HCT116 (cell line): ENCODE measurements around the gene GLDC. TPM values are rescaled to one million over a fixed set of nuclear protein-coding genes. Genes with fewer than 3 reads are reported as not detected.

Experiments used
- ATAC-seq: fragments of 200-7000 bp; cut with Tn5 transposase; 2 replicates; pipeline ENCODE4 v1.9.1; 2020; ENCODE audit warnings: mild to moderate bottlenecking, moderate library complexity
- BruUV-seq: library from RNA; stranded (reverse); fragments of 400-500 nt; replicated peaks from 2 replicates; lab custom pipeline; 2021; lab: Mats Ljungman, UMichigan
- CTCF ChIA-PET: fragments of 300-600 bp; sonication (Branson Sonifier 250); formaldehyde crosslinking; loops from one replicate; lab custom pipeline; 2021; ENCODE audit warnings: antibody characterized with exemption; lab: Charles Lee
- POLR2A ChIA-PET: fragments of 300-600, 350-600 bp; sonication (Branson Sonifier 250); formaldehyde crosslinking; loops from one replicate; lab custom pipeline; 2021; ENCODE audit warnings: antibody characterized with exemption; lab: Charles Lee
- RAD21 ChIA-PET, 2 experiments: fragments of 300-600 bp; sonication (Branson Sonifier 250); formaldehyde crosslinking; loops; one replicate each; lab custom pipeline; 2023; ENCODE audit warnings: low total read pairs in 2 of 2; ENCODE audit not compliant: uncharacterized antibody in 2 of 2, unreplicated experiment in 2 of 2, low non-redundant PET in 1 of 2; lab: Charles Lee
- DNase-seq: peaks from one replicate; pipeline ENCODE4 v3.0.0-alpha.2; 2010; ENCODE audit warnings: low read depth, low spot score
- H2AFZ ChIP-seq: fragments of 200-600 bp; shearing (Covaris generic), sonication (generic); 2 replicates; pipeline ENCODE4 v1.6.1; 2017; ENCODE audit warnings: low read depth, mixed run types, mixed read lengths, antibody characterized with exemption, low read length; ENCODE audit not compliant: poor library complexity, severe bottlenecking
- H3K27ac ChIP-seq: 2 replicates; pipeline ENCODE4 v1.5.1; 2012; ENCODE audit warnings: low read depth, low read length
- H3K27me3 ChIP-seq: fragments of 200-600 bp; sonication (generic); 2 replicates; pipeline ENCODE4 v1.6.1; 2016; ENCODE audit warnings: mixed run types, low read length, mixed read lengths; ENCODE audit not compliant: insufficient read depth
- H3K36me3 ChIP-seq, 2 experiments: fragments of 200-500 bp in 1 of 2; fragments of 200-600 bp in 1 of 2; sonication (Bioruptor generic) in 1 of 2; sonication (generic) in 1 of 2; 2 replicates each; pipeline versions ENCODE4 v1.5.1 to v1.6.1; 2014 to 2016; ENCODE audit warnings: low read length in 2 of 2, inconsistent platforms in 1 of 2, mixed read lengths in 1 of 2, mixed run types in 1 of 2; ENCODE audit not compliant: insufficient read depth in 2 of 2, control insufficient read depth in 1 of 2
- H3K4me1 ChIP-seq, 2 experiments: fragments of 200-600 bp in 1 of 2; sonication (generic) in 1 of 2; 2 replicates each; pipeline versions ENCODE4 v1.5.1 to v1.6.1; 2012 to 2017; ENCODE audit warnings: low read length in 2 of 2, inconsistent platforms in 1 of 2, mild to moderate bottlenecking in 1 of 2, mixed read lengths in 1 of 2, mixed run types in 1 of 2, moderate library complexity in 1 of 2; ENCODE audit not compliant: insufficient read depth in 2 of 2, control insufficient read depth in 1 of 2
- H3K4me2 ChIP-seq: fragments of 200-600 bp; sonication (generic); 2 replicates; pipeline ENCODE4 v1.6.1; 2017; ENCODE audit warnings: mixed run types, low read length, mixed read lengths
- H3K4me3 ChIP-seq, 2 experiments: fragments of 200-600 bp in 1 of 2; sonication (generic) in 1 of 2; replicated peaks in 1 of 2; 2 replicates each; pipeline ENCODE4 v1.5.1; 2011 to 2016; ENCODE audit warnings: low read length in 2 of 2, control low read depth in 1 of 2, low read depth in 1 of 2, mild to moderate bottlenecking in 1 of 2, mixed read lengths in 1 of 2, mixed run types in 1 of 2
- H3K79me2 ChIP-seq: fragments of 200-600 bp; sonication (generic); 2 replicates; pipeline ENCODE4 v1.6.1; 2017; ENCODE audit warnings: mild to moderate bottlenecking, mixed run types, low read length, moderate library complexity, mixed read lengths; ENCODE audit not compliant: insufficient read depth
- H3K9ac ChIP-seq: fragments of 200-600 bp; sonication (generic); 2 replicates; pipeline ENCODE4 v1.6.1; 2016; ENCODE audit warnings: low read length, mixed read lengths
- H3K9me2 ChIP-seq: fragments of 200-600 bp; sonication (generic), shearing (Covaris generic); 2 replicates; pipeline ENCODE4 v1.6.1; 2017; ENCODE audit warnings: mixed run types, mild to moderate bottlenecking, moderate library complexity; ENCODE audit not compliant: insufficient read depth
- H3K9me3 ChIP-seq, 2 experiments: fragments of 200-500 bp in 1 of 2; fragments of 200-600 bp in 1 of 2; sonication (Bioruptor generic) in 1 of 2; sonication (generic) in 1 of 2; 2 replicates each; pipeline ENCODE4 v1.6.1; 2014 to 2017; ENCODE audit warnings: low read length in 2 of 2, mixed read lengths in 2 of 2, inconsistent platforms in 1 of 2, low read depth in 1 of 2, mild to moderate bottlenecking in 1 of 2, mixed run types in 1 of 2, moderate library complexity in 1 of 2; ENCODE audit not compliant: control insufficient read depth in 1 of 2, insufficient read depth in 1 of 2
- H4K20me1 ChIP-seq: fragments of 200-600 bp; sonication (generic), shearing (Covaris generic); 2 replicates; pipeline ENCODE4 v1.6.1; 2017; ENCODE audit warnings: mixed run types, mild to moderate bottlenecking, moderate library complexity; ENCODE audit not compliant: insufficient read depth
- ATF3 ChIP-seq: IDR thresholded peaks from 2 replicates; pipeline ENCODE4 v1.6.1; 2012
- EGR1 ChIP-seq: IDR thresholded peaks from 2 replicates; pipeline ENCODE4 v1.6.1; 2012; ENCODE audit warnings: low read depth
- FOSL1 ChIP-seq: IDR thresholded peaks from 2 replicates; pipeline ENCODE4 v1.6.1; 2012; ENCODE audit warnings: low read depth
- RAD21 ChIP-seq: IDR thresholded peaks from 2 replicates; pipeline ENCODE4 v1.6.1; 2012; ENCODE audit warnings: low read depth, mild to moderate bottlenecking
- REST ChIP-seq: IDR thresholded peaks from 2 replicates; pipeline ENCODE4 v1.6.1; 2012; ENCODE audit warnings: low read depth
- SP1 ChIP-seq: IDR thresholded peaks from 2 replicates; pipeline ENCODE4 v1.6.1; 2012; ENCODE audit warnings: low read depth
- SRF ChIP-seq: IDR thresholded peaks from 2 replicates; pipeline ENCODE4 v1.6.1; 2012; ENCODE audit warnings: low read depth
- TCF7L2 ChIP-seq: IDR thresholded peaks from 2 replicates; pipeline ENCODE4 v1.7.0; 2011; ENCODE audit warnings: borderline replicate concordance, inconsistent platforms; ENCODE audit not compliant: insufficient read depth, insufficient read length; ENCODE audit errors: extremely low read depth
- YY1 ChIP-seq: IDR thresholded peaks from 2 replicates; pipeline ENCODE4 v1.6.1; 2011; ENCODE audit warnings: low read length, low read depth, moderate library complexity, mild to moderate bottlenecking; ENCODE audit not compliant: insufficient replicate concordance; ENCODE audit errors: extremely low read depth
- intact Hi-C: fragments of 100-400 bp; cut with micrococcal nuclease; formaldehyde crosslinking; loops from 2 replicates; pipeline ENCODE4 v1.10.0; 2022
- total RNA-seq: library from RNA; stranded (reverse); gene quantifications from one replicate; pipeline ENCODE4 v1.2.1, GENCODE V29; 2021; ENCODE audit not compliant: unreplicated experiment

The GLDC gene
- total RNA-seq, 1 experiment from 2014 or later = 4.9 TPM

- Histone ChIP-seq H4K20me1 (no peaks in the 10 kb centered on the region), H3K4me2 (no peak overlapping the region), H3K36me3 (peaks cover 12 to 15% of the 10 kb centered on the region in 2 experiments), H3K4me3 (no peak overlapping the region), H3K9ac (no peak overlapping the region), H3K27ac (no peak overlapping the region), H2AFZ (no peak overlapping the region), H3K4me1 (no peaks in the 10 kb centered on the region), H3K9me3 (no peaks in the 10 kb centered on the region), H3K9me2 (no peaks in the 10 kb centered on the region), H3K27me3 (no peaks in the 10 kb centered on the region), H3K79me2 (no peaks in the 10 kb centered on the region)
- POLR2A ChIA-PET = no interaction called here
- ATAC-seq (no peak), DNase-seq (no peak)
- CTCF ChIA-PET = no interaction called here
- RAD21 ChIA-PET = no interaction called here
- TF ChIP-seq REST = no peak
- no peak for TF ChIP-seq TCF7L2
- no peak for TF ChIP-seq EGR1
- TF ChIP-seq ATF3 = no peak
- TF ChIP-seq RAD21 = no peak
- TF ChIP-seq YY1 = no peak
- TF ChIP-seq SP1 = no peak
- TF ChIP-seq SRF = no peak
- no peak for TF ChIP-seq FOSL1
- no TSS peak for BruUV-seq
- intact Hi-C loops = no loop called here
Observed at GRCh38 chr9:6498982-6499381, 146.5 kb downstream of the GLDC start.
